Activated CD8-positive, alpha-beta memory T cell treated with anti-CD3 and anti-CD28 coated beads for 24 hours (primary cell): ENCODE measurements around the gene CIBAR2.

ENCODE experiments used
- DNase-seq: peaks from one replicate; pipeline ENCODE4 v3.0.0-alpha.2; 2020

CIBAR2 gene

DNA sequence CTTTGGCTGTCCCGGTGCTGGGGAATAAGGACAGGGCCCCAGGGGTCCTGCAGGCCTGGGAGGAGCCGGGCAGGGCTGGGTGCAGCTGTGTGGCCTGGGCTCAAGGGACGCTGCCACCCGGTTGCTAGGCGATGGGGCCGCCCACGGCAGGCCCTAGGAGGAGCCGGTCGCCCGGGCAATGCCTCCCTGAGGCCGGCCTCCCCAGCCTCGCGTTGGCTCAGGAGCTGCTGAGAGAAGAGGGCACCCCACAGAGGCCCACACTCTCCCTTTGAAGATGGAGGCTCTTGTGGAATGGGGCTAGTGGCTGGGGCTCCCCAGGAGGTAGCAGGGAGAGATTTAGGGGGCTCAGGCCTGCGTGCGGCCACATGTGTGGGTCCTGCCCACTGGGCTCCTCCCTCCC lies at the start of gene CIBAR2:
Gene CIBAR2 (minus strand): TSS at position 109 of the 400 bp plus-strand sequence. CDS start 120 bp downstream, outside the sequence.
- DNase-seq = no peak

DNA sequence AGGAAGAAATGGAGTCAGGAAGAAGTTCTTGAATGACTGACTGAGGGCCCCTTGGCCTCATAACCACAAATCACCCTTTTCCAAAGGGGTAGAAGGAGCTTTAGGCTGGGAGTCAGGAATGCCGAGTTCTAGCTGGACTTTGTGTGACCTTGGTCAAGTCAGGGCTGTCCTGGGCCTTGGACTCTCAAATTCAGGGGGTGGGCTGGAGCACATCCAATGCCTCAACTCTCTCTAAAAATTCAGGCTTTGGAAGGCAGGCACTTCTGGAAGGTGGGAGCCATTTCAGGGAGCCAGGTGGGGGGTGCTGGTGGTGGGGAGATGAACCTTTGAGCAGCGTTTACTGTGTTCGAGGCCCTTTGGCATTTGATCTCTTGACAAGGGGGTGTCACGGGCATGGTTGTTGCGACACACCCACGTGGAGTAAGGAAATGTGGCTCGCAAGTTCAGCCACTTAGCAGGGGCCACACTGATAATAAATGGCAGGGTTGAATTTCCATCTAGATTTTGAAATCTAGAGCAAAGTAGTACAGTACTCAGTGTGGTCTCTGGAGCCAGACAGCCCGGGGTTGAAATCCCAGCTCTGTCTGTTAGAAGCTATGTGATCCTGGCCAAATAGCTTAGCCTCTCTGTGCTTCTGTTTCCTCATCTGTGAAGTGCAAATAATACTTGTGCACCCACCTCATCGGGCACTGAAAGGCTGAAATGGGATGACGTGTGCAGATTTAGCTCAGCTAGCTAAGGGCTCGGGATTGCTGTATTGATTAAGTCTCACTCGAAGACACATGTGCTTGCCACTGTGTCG lies 47.1 kb upstream of the CIBAR2 start:
- DNase-seq = no peak

DNA sequence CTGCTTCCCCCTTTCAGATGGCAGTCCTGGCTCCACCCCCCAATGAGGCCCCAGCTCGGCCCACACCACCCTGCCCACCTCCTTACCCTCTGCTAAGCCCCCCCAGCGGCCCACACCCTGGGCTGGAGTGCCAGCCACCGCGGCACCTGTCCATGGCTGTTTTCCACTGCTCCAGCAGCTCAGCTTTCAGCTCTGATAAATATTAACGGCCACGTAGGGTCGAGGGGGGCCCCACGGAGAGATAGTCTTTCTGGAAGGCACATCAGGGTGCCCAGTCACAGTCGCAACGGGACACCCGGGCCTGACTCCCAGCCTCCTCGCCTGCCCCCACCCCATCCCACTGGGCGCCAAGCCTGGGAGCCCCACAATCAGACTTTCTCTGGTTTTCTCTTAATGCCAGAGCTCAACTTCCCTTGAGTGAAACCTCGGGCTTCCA lies 46.5 kb upstream of the CIBAR2 start:
- DNase-seq = no peak

DNA sequence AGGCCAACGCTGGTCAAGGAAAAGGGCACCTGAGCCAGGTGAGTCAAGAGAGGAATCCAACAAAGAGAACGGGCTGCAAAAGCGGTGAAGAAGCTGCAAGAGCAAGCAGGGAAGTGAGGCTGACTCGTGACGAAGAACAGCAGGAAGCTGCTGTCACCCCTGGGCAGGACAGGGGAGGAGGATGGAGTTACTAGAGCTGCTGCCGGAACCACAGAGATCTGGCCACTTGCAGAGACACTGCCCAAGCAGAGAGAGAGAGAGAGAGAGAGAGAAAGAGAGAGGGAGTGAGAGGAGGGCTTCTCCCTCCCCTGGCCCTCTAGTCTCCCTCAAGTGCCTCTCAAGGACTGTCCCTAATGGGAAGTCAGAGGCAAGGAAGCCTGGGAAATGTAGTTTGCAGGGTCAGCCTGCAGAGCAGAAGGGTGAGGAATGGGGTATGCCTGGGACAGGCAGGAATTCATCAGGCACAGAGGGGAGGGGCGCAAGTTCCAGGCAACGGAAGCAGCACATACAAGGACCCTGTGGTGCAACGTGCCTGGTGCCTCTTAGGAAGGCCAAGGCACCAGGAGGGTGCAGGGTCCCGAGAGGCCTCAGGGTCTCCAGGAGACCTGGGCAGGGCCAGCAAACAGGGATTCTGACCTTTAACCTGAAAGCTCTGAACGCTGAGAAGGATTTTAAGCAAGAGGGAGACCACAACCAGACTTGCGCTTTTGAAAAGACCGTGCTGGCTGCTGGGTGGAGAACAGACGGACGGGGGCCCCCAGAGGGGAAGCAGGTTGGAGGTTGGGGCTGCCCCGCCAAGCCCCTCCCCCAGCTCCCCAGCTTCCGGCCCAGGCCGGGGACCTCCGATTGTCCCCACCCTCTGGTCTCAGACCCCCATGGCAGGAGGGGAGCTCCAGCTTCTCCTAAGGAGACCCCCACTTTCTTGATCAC lies 45.8 kb upstream of the CIBAR2 start:
- peak; percentile 80 for DNase-seq

DNA sequence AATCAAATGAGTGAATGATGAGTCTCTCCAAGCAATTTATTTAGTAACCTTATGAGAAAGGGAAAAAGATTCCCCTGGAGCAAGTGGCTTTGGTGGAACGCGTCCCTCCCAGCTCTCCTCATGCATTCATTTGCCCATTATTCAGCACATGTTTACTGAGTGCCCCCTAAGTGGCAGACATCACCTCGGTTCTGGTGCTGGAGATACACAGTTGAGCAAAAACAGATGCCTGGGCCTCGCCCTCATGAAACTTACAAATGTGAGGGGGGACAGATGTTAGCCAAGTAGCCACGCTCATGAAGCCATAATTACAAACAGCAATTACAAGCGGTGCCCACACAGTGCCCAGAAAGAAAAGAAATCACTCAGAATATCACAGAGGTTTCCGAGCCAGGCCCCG lies 45.1 kb upstream of the CIBAR2 start:
- DNase-seq = no peak

DNA sequence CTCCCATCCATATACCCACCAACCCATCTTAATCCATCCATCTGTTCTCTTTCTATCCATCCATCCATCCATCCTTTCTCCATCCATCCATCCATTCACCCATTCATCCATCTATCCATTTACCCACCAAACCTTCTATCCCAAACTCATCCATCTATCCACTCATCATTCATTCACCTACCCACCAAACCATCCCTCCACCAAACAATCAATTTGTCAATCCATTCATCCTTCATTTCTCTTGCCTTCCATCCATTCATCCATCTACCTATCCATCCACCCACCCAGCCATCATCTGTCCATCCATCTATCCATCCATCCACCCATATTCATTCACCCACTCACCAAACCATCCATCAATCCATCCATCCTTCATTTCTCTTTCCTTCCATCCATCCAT lies 44.6 kb upstream of the CIBAR2 start:
- DNase-seq = no peak

DNA sequence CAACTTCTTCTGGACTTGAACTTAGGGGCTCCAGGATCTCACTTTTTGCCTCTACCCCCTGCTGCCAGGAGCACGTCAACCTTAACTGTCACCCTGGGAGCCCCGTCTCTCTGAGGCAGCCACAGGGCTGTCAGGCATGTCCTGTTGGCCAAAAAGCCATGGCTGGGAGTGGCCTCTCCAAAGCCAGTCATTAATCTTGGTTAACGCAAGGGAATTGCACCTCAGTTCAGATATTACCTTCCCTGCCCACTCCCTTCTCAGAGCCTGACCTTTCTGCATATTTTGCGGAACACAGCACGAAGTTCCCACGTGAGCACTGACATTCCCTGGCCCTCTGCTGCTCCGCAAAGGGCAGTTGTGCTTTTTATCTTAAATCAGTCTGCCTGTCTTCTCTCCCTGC lies 44.2 kb upstream of the CIBAR2 start:
- no peak for DNase-seq

DNA sequence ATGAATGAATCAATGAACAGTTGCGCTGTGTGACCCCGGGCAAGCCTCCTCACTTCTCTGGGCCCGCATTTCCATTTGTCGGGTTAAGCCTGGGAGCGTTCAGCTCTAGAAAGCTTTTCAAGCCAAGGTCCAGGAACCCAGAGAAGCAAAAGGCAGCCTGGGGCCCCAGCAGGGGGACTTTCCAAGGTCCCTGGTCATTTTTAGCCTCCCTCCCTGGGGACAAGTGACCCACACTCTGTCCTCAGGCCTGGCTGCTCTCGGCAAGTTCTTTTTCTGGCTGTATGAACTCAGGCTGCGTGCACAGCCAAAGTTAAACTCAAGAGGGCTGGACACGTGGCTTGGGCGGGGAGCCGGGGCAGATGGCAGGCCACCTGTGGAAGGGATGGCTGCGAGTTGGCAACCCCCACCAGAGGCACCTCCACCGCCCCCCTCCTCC lies 41.4 kb upstream of the CIBAR2 start:
- no peak for DNase-seq

DNA sequence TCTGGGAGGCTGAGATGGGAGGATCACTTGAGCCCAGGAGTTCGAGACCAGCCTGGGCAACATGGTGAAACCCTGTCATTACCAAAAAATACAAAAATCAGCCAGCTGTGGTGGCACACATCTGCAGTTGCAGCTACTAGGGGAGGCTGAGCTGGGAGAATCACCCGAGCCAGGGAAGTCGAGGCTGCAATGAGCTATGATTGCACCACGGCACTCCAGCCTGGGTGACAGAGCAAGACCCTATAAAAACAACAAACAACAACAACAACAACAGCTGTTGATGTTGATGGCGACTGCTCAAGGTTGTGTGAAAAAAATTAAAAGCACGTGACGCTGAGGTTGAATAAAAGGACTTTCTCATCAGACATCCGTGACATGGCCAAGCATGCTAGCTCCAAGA lies 40.8 kb upstream of the CIBAR2 start:
- no peak for DNase-seq

DNA sequence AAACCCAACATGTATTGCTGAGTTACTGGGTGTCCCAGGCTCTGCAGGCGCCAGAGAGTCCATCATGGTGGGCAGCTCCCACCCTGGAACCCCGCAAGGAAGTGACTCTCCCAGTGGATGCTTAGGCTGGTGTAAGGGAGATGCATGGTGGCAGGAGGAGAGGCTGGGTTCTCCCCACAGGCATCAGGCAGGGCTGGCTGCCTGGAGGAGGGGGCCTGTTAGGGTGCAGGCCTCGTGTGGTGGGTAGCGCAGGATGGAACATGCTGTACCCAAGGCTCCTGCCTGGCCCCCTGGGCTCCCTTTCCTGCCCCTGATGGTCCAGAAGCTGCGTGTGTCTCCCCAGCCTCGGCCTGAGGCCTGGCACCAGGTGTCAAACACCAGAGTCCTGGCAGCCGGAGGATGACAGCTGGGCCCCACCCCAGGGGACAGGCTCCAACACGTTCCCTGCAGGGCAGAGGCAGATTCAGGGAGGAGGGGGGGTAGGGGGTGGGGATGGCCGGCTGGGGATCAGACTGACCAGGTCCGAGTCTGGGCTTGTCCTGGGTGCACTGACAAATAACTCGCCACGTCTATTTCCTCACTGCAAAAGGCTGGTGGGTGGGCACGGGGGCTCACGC lies 40.2 kb upstream of the CIBAR2 start:
- no peak for DNase-seq

DNA sequence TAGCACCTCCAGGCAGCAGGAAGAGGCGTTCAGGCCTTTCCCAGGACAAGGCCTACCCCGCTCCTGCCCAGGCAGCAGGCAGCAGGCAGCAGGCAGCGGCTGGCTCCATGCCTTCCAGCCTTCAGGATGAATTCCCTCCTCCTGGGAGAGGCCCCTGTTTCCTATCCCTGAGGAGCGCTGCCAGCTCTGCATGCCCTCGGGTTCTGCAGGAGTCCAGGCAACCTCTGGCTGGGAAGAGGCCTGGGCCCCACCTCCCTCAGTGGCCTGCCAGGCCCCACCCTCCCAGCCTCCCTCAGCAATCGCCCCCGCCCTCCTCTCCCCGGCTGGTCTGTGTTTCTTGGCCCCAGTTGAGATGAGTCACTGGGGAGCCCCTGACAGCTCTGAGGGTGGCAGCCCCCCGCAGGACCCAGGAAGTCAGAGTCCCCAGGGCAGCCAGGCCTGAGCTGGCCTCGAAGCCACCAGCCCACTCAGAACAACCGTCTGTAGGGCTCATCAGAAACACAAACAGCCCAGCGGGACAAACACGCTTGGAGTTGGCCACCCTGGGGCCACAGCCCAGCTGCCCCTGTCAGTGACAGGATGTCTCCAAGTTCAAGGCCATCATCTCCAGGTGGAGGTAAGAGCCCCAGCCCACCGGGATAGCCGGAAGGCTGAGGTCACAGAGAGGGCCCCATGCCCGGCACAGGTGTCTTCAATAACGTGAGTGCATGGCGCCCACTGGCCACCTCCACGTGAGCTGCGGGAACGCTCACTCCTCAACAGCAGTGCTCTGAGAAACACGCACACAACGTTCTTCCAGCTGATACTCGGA lies 39.5 kb upstream of the CIBAR2 start:
- DNase-seq = no peak

DNA sequence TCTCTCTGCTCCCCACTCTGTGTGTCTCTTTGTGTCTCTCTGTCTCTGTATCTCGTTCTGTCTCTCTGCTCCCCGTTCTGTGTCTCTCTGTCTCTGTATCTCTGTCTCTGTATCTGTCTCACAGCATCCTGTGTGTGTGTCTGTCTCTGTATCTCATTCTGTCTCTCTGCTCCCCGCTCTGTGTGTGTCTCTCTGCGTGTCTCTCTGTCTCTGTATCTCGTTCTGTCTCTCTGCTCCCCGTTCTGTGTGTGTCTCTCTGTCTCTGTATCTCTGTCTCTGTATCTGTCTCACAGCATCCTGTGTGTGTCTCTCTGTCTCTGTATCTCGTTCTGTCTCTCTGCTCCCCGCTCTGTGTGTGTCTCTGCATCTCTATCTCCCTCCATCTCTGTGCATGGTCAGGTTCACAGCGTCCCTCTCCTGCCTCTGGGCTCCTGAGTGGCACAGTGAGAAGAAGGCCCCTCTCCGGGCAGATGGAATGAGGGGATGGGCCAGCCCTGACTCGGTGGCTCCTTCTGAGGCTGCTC lies 38.9 kb upstream of the CIBAR2 start:
- no peak for DNase-seq

DNA sequence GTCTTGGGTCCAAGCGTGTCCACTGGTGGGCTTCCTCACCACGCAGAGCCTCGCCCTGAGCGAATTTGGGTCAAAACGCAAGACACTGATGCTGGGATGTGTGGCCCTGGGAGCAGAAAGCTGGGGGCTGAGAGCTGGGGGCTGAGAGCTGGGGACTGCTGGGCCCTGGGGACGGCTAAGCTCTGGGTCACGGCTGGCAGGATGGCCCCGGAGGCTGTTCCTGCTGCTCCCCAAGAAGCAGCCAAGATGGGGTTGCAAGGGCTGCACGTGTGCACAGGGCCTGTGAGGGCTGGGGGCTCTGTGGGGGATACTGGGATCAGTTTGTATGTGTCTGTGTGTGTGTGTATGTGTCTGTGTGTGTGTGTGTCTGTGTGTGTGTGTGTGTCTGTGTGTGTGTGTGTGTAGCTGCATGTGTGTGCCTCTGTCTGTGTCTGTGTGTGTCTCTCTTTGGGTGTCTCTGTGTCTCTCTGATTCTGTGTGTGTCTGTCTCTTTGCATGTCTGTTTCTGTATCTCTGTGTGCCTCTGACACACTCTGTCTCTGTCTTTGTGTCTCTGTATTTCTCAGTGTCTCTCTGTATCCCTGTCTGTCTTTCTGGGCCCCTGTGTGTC lies 38.2 kb upstream of the CIBAR2 start:
- DNase-seq = no peak

DNA sequence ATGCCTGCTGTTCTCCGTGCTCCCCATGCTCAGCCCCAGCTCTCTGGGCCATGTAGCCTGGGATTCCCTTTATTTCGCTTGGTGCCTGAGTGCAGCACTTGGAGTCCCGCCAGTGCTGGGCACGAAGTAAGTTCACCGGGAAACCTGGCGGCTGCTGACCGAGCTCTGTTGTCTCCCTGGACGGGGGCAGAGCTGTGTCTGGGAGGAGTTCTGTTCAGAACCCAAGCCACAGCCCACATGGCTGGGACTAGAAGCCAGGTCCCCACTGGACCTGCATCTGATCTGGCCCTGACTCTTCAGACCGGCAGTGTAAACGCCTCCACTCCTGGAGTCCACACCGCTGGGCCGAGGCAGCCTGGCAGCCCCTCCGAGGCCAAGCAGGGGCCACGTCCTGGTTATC lies 37.5 kb upstream of the CIBAR2 start:
- no peak for DNase-seq

DNA sequence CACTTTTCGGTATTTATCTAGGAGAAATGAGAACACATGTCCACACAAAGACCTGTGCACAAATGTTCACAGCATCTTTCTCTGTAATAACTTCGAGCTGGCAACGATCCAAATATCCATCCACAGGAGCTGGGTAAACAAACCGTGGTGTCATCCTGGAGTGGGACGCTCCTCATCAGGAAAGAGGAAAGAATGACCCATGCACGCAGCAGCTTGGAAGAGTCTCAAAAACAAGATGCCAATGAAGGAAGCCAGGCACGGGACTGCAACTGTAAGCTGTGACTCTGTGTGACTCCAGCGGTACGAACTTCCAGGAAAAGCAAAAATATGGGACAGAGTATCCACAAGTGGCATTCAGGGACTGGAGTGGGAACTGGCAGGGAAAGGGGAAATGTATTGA lies 36.7 kb upstream of the CIBAR2 start:
- DNase-seq = no peak

DNA sequence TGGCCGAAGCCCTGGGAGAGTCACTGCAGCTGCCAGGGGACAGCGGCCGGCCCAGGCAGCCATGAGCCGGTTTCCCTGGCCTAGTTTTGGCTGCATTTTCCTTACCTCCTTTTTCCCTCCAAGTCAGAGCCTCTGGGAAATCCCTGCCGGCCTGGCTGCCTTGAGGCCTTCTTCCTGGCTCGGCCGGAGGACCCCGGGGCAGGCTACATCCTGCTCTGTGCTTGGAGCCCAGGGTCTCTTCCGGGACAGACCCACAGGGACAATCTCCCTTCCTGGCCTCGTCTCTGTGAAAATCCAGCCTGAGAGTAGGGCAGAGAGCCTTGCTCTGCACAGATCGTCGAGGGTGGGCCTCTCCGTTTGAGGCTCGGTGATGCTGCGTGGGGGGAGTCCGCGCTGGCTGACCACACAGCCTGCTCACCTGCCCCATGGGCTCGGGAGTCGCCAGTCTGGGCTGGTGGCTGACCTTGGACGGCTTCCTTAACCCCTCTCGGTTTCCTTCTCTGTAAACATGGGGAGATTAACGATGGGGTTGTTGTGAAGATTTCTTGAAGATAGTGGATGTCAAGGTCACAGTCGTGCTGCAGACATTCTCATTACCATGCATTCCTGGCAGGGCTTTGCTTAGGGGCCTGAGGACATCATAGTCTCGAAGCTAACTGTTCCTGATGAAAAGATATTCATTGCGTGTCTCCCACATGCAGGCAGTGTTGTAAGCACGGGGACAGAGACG lies 34.8 kb upstream of the CIBAR2 start:
- DNase-seq = no peak

DNA sequence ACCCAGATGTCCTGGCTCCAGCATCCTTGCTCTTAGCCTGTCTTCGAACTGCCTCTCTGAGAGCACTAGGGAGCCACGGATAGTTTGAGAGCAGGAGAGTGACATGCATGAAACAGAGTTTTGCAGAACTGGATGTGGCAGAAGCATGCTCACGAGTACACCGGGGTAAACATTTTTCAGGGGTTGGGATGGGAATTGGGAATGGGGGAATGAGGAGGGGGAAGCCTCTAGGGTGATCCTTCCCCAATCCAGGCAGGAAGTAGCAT lies 34.2 kb upstream of the CIBAR2 start:
- no peak for DNase-seq

DNA sequence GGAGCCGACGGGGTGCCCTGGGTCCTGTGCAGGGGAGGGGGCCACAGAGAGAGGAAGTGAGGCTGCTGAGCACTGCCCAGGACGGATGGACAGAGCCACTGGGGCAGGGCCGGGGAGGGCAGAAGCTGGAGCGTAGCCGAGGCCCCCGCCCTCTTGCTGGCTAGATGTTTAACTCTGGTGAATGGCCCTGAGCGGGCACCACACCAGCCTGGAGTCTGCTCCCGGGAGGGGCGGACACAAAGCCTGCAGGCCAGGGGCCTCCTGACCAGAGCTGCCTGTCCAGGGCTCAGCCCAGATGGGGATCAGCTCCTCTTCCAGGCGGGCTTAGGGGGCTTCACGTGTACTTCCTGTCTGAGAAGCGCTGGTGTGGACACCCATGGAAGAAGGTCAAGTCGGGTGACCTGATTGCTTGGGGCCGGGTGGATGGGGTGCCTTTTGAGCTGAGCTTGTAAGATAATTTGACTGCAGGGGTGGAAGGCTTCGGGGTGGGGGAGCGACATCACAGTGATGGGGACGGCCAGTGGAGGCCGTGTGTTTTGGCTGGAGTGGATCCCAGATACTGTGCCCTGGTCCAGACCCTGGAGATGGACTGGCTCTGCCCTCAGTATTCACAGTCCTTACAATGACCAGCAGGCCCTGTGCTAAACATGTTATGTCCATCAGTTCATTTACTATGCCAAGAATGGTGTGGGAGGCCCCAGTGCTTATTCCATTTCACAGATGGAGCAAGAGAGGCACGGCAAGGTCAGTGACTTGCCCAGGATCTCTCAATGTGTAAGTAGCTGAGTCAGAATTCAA lies 33.7 kb upstream of the CIBAR2 start:
- no peak for DNase-seq

DNA sequence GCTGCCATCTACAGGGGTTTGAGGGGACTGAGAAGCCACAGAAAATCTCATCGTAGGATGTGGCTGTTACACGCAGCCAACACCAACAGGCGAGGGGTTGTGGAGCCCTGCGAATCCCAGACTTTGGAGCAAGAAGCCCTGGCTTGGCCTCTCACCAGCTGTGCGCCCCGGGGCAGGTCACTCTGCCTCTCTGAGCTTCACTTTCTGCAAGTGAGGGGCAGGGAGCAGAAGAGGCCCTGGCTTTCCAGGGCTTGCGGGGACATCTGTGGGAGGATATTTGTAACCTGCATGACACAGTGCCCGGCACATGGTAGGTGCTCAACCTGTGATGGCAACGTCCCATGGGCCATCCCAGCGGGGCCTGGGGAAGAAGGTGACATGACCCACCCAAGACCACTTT lies 32.9 kb upstream of the CIBAR2 start:
- DNase-seq = no peak
